Common myeloid progenitor, CD34-positive (primary cell): ENCODE measurements around the gene SUCO.

Experiments
- CTCF ChIA-PET: fragments of 350-600 bp; sonication (Branson Sonifier 250); formaldehyde crosslinking; loops from one replicate; lab custom pipeline; 2021; ENCODE audit warnings: antibody characterized with exemption; lab: Charles Lee
- POLR2A ChIA-PET: fragments of 350-600 bp; sonication (Branson Sonifier 250); formaldehyde crosslinking; loops from one replicate; lab custom pipeline; 2021; ENCODE audit warnings: antibody characterized with exemption; lab: Charles Lee
- DNase-seq, 3 donors: peaks; one replicate each; pipeline versions ENCODE4 v3.0.0 to v3.0.0-alpha.2; 2013
- H3K27ac ChIP-seq, 2 experiments: 1 replicate in 1 of 2; 2 replicates in 1 of 2; pipeline ENCODE4 v1.7.0; 2013; ENCODE audit warnings: inconsistent platforms in 2 of 2, low read length in 2 of 2, mild to moderate bottlenecking in 2 of 2, low read depth in 1 of 2, moderate library complexity in 1 of 2; ENCODE audit not compliant: severe bottlenecking in 2 of 2, insufficient read depth in 1 of 2, poor library complexity in 1 of 2
- H3K27me3 ChIP-seq, 5 experiments: replicated peaks in 2 of 5; 1 replicate in 3 of 5; 2 replicates in 2 of 5; pipeline versions ENCODE4 v1.6.1 to v1.7.0; 2013; ENCODE audit warnings: low read length in 4 of 5, mild to moderate bottlenecking in 2 of 5, moderate library complexity in 2 of 5, inconsistent platforms in 1 of 5; ENCODE audit not compliant: insufficient read depth in 5 of 5, control insufficient read depth in 4 of 5
- H3K36me3 ChIP-seq, 4 experiments: 1 replicate in 2 of 4; 2 replicates in 2 of 4; pipeline versions ENCODE4 v1.6.1 to v1.7.0; 2013; ENCODE audit warnings: low read length in 3 of 4, control low read depth in 1 of 4, mild to moderate bottlenecking in 1 of 4; ENCODE audit not compliant: control insufficient read depth in 4 of 4, insufficient read depth in 4 of 4
- H3K4me1 ChIP-seq, 4 experiments: 1 replicate in 3 of 4; 2 replicates in 1 of 4; pipeline versions ENCODE4 v1.6.1 to v1.7.1; 2013; ENCODE audit warnings: low read length in 3 of 4, mild to moderate bottlenecking in 3 of 4, control low read depth in 1 of 4, inconsistent platforms in 1 of 4, moderate library complexity in 1 of 4; ENCODE audit not compliant: control insufficient read depth in 4 of 4, insufficient read depth in 4 of 4; ENCODE audit errors: control extremely low read depth in 1 of 4
- H3K4me3 ChIP-seq, 7 experiments: 1 replicate in 4 of 7; 2 replicates in 3 of 7; pipeline versions ENCODE4 v1.5.1 to v1.7.0; 2013; ENCODE audit warnings: mild to moderate bottlenecking in 7 of 7, low read length in 6 of 7, moderate library complexity in 6 of 7, inconsistent platforms in 2 of 7, low read depth in 2 of 7, control low read depth in 1 of 7; ENCODE audit not compliant: insufficient read depth in 4 of 7, control insufficient read depth in 1 of 7; ENCODE audit errors: extremely low read depth in 1 of 7
- H3K9me3 ChIP-seq, 5 experiments: 1 replicate in 4 of 5; 2 replicates in 1 of 5; pipeline versions ENCODE4 v1.6.1 to v1.7.1; 2013; ENCODE audit warnings: low read length in 4 of 5, mild to moderate bottlenecking in 2 of 5, inconsistent platforms in 1 of 5, low read depth in 1 of 5, moderate library complexity in 1 of 5; ENCODE audit not compliant: control insufficient read depth in 4 of 5, insufficient read depth in 2 of 5; ENCODE audit errors: control extremely low read depth in 1 of 5
- WGBS: methylation state at CpG from one replicate; pipeline ENCODE4 v1.1.5; 2013; ENCODE audit not compliant: insufficient coverage; 5-methylcytosine and 5-hydroxymethylcytosine counted together

SUCO gene

GRCh38 chr1:172646653-172647052 is 113.7 kb downstream of the SUCO start:
- 100% methylated on average over 1 of the region's 1 CpG for WGBS
- DNase-seq, result no peak
- CTCF ChIA-PET, result no interaction called here
- no peaks in the 10 kb centered on the region for H3K36me3 ChIP-seq
- no peak overlapping the region for H3K27ac ChIP-seq
- no peaks in the 10 kb centered on the region for H3K27me3 ChIP-seq
- H3K4me1 ChIP-seq, result peaks cover 0 to 22% (median 14%) of the 10 kb centered on the region in 4 experiments
- POLR2A ChIA-PET, result no interaction called here
- no peak overlapping the region for H3K4me3 ChIP-seq
- no peaks in the 10 kb centered on the region for H3K9me3 ChIP-seq

GRCh38 chr1:172647110-172647564 is 114.2 kb downstream of the SUCO start:
- H3K9me3 ChIP-seq, result no peaks in the 10 kb centered on the region
- WGBS, result 65% methylated on average over 6 of the region's 8 CpGs
- no peak overlapping the region for H3K27ac ChIP-seq
- DNase-seq, result peak in 2 of 3 donors; percentile 38 to 53
- no peaks in the 10 kb centered on the region for H3K27me3 ChIP-seq
- H3K36me3 ChIP-seq, result no peaks in the 10 kb centered on the region
- ChIA-PET CTCF (no interaction called here), POLR2A (no interaction called here)
- H3K4me3 ChIP-seq, result no peak overlapping the region
- H3K4me1 ChIP-seq, result peaks cover 0 to 22% (median 14%) of the 10 kb centered on the region in 4 experiments

- 93% methylated on average over 2 of the region's 4 CpGs for WGBS
- POLR2A ChIA-PET, result no interaction called here
- Histone ChIP-seq H3K9me3 (no peaks in the 10 kb centered on the region), H3K4me3 (no peak overlapping the region), H3K27ac (no peak overlapping the region), H3K36me3 (no peaks in the 10 kb centered on the region), H3K27me3 (no peaks in the 10 kb centered on the region), H3K4me1 (peaks cover 0 to 19% (median 12%) of the 10 kb centered on the region in 4 experiments)
- CTCF ChIA-PET, result no interaction called here
- no peak for DNase-seq
These were observed 115.0 kb downstream of the SUCO start for GRCh38 chr1:172647987-172648386.

- Histone ChIP-seq H3K9me3 (no peaks in the 10 kb centered on the region), H3K27ac (no peak overlapping the region), H3K27me3 (no peaks in the 10 kb centered on the region), H3K36me3 (no peaks in the 10 kb centered on the region), H3K4me3 (no peak overlapping the region), H3K4me1 (peaks cover 0 to 7% (median 2%) of the 10 kb centered on the region in 4 experiments)
- DNase-seq, result no peak
- ChIA-PET CTCF (interaction anchor here (0.6 to 1.3 kb wide), 2 partner anchors 18 to 41 kb away, joined by 3 to 4 read pairs; no protein-coding TSS in a partner anchor), POLR2A (no interaction called here)
- WGBS, result no CpG with 5 or more reads among the region's 2 CpGs
These were observed 117.7 kb downstream of the SUCO start for GRCh38 chr1:172650474-172651193.

GRCh38 chr1:172653015-172653709 is 120.2 kb downstream of the SUCO start:
- no peak for DNase-seq
- CTCF ChIA-PET, result interaction anchor here (1.5 kb wide), 1 partner anchor 13 kb away, joined by 3 read pairs; no protein-coding TSS in a partner anchor
- 86% methylated on average over 4 of the region's 5 CpGs for WGBS
- no peaks in the 10 kb centered on the region for H3K27me3 ChIP-seq
- no peaks in the 10 kb centered on the region for H3K9me3 ChIP-seq
- no peak overlapping the region for H3K27ac ChIP-seq
- no peaks in the 10 kb centered on the region for H3K4me1 ChIP-seq
- H3K4me3 ChIP-seq, result no peak overlapping the region
- POLR2A ChIA-PET, result no interaction called here
- no peaks in the 10 kb centered on the region for H3K36me3 ChIP-seq

- no peaks in the 10 kb centered on the region for H3K4me1 ChIP-seq
- no peak for DNase-seq
- no peaks in the 10 kb centered on the region for H3K9me3 ChIP-seq
- H3K36me3 ChIP-seq, result no peaks in the 10 kb centered on the region
- no peaks in the 10 kb centered on the region for H3K27me3 ChIP-seq
- 86% methylated on average over 1 of the region's 2 CpGs for WGBS
- ChIA-PET POLR2A (no interaction called here), CTCF (interaction anchor here (0.6 to 1.5 kb wide), 2 partner anchors 11 to 64 kb away, joined by 3 read pairs; no protein-coding TSS in a partner anchor)
- H3K4me3 ChIP-seq, result no peak overlapping the region
- H3K27ac ChIP-seq, result no peak overlapping the region
These were observed 121.6 kb downstream of the SUCO start for GRCh38 chr1:172654535-172654934.

GRCh38 chr1:172656576-172656975 is 123.6 kb downstream of the SUCO start:
- Histone ChIP-seq H3K4me3 (no peak overlapping the region), H3K27ac (no peak overlapping the region), H3K9me3 (no peaks in the 10 kb centered on the region), H3K4me1 (no peaks in the 10 kb centered on the region), H3K36me3 (no peaks in the 10 kb centered on the region), H3K27me3 (no peaks in the 10 kb centered on the region)
- ChIA-PET CTCF (no interaction called here), POLR2A (no interaction called here)
- WGBS, result 97% methylated on average over 5 of the region's 6 CpGs
- DNase-seq, result no peak
